AG08395 (cell line): ENCODE measurements around the gene EFCC1.
A peak's percentile ranks its signal among the peaks of the same experiment; 100 is the strongest.

ENCODE experiments used
- DNase-seq: peaks from one replicate; pipeline ENCODE4 v3.0.0; 2012; ENCODE audit warnings: mixed read lengths, low spot score

EFCC1 gene

DNA sequence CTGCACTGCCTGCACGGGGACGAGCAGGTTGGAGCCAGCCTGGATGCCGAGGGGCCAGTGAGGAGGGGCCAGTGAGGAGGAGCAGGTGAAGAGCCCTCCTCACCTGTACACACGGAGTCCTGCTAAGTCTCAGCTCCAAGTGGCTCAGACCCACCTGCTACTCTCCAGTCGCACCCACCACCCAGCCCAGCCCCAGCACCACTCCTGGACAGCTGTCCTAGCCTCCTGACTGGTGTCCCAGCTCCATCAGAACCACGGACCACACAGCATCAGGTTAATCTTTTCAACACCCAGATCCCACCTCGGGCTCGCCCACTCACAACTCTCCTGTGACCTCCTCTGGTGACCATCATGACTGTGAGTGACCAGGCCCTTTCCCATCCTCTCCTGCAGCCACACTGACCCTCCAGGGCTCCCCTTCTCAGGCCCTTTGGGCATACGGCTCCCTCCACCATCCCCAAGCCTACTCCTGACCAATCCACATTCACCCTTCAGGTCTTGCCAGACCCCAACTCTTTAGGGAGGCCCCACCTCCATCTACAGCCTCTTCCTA lies 13.8 kb downstream of the EFCC1 start:
- no peak for DNase-seq

GRCh38 chr3:129015388-129016105 lies 14.4 kb downstream of the EFCC1 start:
- DNase-seq = no peak

- no peak for DNase-seq
These were observed 15.2 kb downstream of the EFCC1 start for GRCh38 chr3:129016356-129016719.

GRCh38 chr3:129016720-129017483 lies 15.8 kb downstream of the EFCC1 start:
- DNase-seq = no peak

DNA sequence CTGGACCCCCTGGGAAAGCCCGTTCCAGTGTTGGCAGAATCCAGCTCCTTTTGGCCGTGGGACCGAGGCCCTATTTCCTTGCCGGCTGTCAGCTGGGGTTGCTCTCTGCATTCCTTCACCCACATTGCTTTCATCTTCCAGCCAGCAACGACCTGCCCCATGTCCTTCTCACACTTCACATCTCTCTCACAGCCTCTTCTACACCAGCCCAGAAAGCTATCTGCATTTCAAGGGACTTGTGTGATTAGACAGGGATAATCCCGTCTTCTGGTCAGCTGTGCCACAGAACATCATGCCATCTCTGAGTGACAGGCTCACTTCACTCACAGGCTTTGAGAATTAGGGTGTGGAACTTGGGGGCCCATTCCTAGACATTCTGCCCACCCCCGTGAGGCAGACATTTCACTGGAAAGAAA lies 16.4 kb downstream of the EFCC1 start:
- DNase-seq = no peak

GRCh38 chr3:129018271-129018670 lies 17.2 kb downstream of the EFCC1 start:
- no peak for DNase-seq

- no peak for DNase-seq
These were observed 17.6 kb downstream of the EFCC1 start for GRCh38 chr3:129018751-129019150.

GRCh38 chr3:129019266-129019665 lies 18.2 kb downstream of the EFCC1 start:
- DNase-seq = no peak

DNA sequence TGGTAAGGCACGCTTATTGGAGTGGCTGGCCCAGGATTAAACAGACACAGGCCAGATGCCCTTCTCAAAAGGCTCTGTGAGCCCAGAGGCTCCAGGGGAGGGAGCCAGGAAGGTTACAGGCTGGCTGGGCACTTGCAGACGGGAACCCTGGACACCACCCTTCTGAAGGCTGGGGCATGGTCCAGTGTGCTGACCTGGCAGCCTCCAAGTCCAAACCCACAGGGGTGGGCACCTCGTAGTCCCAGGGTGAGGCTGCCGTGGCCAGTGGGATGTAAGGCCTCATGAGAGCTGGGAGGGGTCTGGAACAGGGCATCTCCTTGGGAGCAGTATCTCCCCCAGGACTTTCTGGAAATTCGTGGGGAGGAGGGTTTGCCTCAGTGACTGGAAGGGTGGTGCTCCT lies 19.6 kb downstream of the EFCC1 start:
- no peak for DNase-seq

- peak; percentile 51 for DNase-seq
These were observed 20.0 kb downstream of the EFCC1 start for GRCh38 chr3:129021140-129021551.

DNA sequence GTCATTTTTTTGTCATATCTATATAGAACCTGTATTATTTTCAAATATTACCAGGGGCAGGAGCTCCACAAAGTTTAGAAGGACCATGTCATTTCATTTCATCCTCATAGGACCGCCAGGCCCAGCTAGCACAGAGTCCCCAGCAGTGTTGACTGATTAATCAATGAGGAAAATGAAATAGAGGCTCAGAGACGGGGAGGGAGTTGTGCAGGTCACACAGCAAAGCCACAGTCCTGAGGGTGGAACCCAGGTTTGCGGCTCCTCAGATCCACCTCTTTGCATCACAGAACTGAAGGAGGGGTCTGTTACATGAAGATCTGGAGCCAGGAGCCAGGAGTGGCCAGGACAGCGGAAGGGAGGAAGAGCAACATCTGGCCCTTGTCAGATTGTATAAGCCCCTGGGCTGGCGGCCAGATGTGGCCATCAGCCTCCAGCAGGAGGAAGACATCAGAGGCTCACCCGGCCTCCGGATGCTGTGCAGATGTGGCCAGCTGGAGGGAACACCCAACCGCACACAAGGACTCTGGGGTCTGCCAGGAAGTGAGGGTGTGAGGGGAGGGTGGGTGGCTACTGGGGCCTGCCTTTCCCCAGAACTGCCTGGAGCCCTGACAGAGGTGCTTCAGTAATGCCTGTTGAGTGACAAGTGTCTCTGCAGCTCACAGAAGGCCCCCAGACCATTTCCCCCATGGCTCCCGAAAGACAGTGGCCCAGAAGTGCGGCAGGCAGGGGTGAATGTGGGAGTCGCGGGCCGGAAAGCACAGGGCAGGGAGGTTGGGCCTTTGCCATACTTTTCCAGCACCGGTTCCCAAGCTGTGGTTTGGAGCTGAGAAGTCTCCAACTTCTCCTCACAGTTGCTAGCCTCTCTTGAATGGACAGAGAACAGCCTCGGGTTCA lies 21.3 kb downstream of the EFCC1 start:
- DNase-seq = peak; percentile 31

GRCh38 chr3:129023008-129023358 lies 21.9 kb downstream of the EFCC1 start:
- no peak for DNase-seq

DNA sequence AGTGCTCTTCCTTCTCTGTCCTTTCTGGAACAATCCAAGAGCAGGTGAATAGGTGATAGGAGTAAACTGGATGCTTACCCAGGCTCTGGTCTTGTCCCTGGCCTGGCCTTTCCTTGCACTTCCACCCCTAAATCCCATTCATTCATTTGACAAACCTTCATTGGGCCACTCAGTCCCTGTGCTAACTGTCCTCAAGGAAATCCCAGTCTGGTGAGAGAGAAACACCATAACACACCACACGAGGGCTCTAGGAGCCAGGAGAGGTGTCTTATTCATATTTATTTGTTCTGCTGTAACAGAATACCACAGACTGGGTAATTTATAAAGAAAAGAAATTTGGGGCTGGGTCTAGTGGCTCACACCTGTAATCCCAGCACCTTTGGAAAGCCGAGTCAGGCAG lies 22.8 kb downstream of the EFCC1 start:
- DNase-seq = no peak

- no peak for DNase-seq
These were observed 24.0 kb downstream of the EFCC1 start for GRCh38 chr3:129025108-129025507.

- DNase-seq = peak; percentile 63
These were observed 24.8 kb downstream of the EFCC1 start for GRCh38 chr3:129025691-129026435.

- peak; percentile 83 for DNase-seq
These were observed 25.8 kb downstream of the EFCC1 start for GRCh38 chr3:129026728-129027543.

DNA sequence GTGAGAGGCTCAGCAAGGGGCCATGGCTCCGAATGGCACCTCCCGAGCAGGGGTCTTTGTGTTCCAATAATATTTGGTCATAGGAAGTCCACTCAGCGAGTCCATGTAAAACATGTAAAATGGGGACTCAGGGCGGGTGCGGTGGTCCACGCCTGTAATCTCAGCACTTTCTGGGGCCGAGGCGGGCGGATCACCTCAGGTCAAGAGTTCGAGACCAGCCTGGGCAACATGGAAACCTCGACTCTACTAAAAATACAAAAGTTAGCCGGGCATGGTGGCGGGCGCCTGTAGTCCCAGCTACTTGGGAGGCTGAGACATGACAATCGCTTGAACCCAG lies 26.4 kb downstream of the EFCC1 start:
- DNase-seq = no peak

DNA sequence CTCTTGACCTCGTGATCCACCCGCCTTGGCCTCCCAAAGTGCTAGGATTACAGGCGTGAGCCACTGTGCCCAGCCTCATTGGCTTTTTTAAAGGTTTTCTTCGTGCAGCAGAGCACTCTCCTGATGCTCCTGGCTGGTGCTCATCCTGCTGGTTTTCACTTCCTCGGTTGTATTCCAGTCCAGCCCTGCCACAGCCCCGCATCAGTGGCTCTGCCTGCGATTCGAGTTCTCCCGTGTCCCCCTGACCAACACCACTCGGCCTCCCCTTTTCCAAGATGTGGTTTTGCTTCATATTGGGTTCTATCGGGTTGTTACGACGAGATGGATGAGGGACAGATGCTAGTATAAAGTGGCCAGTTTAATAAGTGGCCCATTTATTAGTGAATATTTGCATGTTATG lies 27.8 kb downstream of the EFCC1 start:
- DNase-seq = no peak

- no peak for DNase-seq
These were observed 29.5 kb downstream of the EFCC1 start for GRCh38 chr3:129030611-129031010.

GRCh38 chr3:129031476-129032215 lies 30.5 kb downstream of the EFCC1 start:
- DNase-seq = no peak
